ENCODE data around the gene CLMN. TPM values are rescaled to one million over a fixed set of nuclear protein-coding genes. Genes with fewer than 3 reads are reported as not detected.

Gene CLMN
- total and polyA plus RNA-seq, 9 of the 15 experiments (the other 6 are each of a cell fraction or from before 2014, with no cell fraction given), result 0.01 to 0.18 (median 0.07) TPM; not detected in 4

DNA sequence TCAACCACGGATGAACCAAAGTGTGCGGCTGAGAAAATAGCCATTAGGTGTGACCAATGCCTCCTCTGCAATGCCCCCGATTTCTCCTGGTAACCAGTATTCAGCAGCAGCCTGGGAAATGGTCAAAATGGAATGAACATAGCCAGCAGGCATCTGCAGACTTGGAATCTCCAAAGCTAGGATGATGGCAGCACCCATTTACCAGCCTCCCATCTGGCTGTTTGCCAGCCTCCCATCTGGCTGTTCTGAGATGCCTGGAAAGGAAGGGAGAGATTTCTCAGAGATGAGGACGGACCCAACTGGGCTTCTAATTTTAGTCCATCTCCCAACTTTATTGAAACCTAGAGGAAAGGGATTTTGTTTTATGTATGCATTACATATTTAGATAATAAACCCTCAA is 16.2 kb downstream of the CLMN start:
- H3K9ac ChIP-seq (ENCODE audit: insufficient read depth in 1 of 2, low read depth in 2 of 2, low read length in 2 of 2), result no peak overlapping the region
- no peak overlapping the region for H3K27ac ChIP-seq (ENCODE audit: extremely low read depth, low read depth, low read length)
- peaks cover 3 to 28% of the 10 kb centered on the region in 2 experiments; a peak in 3 of 5 replicates for H3K27me3 ChIP-seq (ENCODE audit: control insufficient read depth in 2 of 2, insufficient read depth in 2 of 2, low read length in 2 of 2)
- no peaks in the 10 kb centered on the region for H3K9me3 ChIP-seq (replicated peaks; ENCODE audit: control insufficient read depth, insufficient read depth, low read depth, low read length)
- H3K9me1 ChIP-seq (ENCODE audit: control insufficient read depth, insufficient read depth, low read length), result no peaks in the 10 kb centered on the region
- in situ Hi-C loops (cut with MboI) (no loop called here), intact Hi-C loops (cut with micrococcal nuclease) (no loop called here)
- DNase-seq (ENCODE audit: extremely low read depth in 1 of 4, low spot score in 3 of 4) (no peak), ATAC-seq (no peak), FAIRE-seq (no peak)
- no peaks in the 10 kb centered on the region for H3K36me3 ChIP-seq (ENCODE audit: control insufficient read depth, insufficient read depth, low read length)
- ChIA-PET CTCF (ENCODE audit: low intra/inter-chr PET ratio) (no interaction called here), POLR2A (no interaction called here)
- no peak overlapping the region for H2AFZ ChIP-seq (ENCODE audit: low read depth, low read length)
- H3K79me2 ChIP-seq (ENCODE audit: control insufficient read depth, insufficient read depth, low read length), result no peaks in the 10 kb centered on the region
- H3K4me1 ChIP-seq (replicated peaks in 1 of 2; ENCODE audit: control insufficient read depth in 2 of 2, insufficient read depth in 2 of 2, low read length in 2 of 2), result no peaks in the 10 kb centered on the region
- no peak overlapping the region for H3K4me3 ChIP-seq
- H3K4me2 ChIP-seq (ENCODE audit: insufficient read depth, low read length), result no peak overlapping the region
- no peaks in the 10 kb centered on the region for H4K20me1 ChIP-seq (replicated peaks; ENCODE audit: control insufficient read depth, insufficient read depth, low read length)
- BruUV-seq (replicated peaks), result no TSS peak
- WGBS (ENCODE audit: insufficient coverage, low coverage, missing lambda C conversion rate), result 0% methylated on average over 1 of the region's 4 CpGs
- TF ChIP-seq ZNF507 (tag; conservative IDR thresholded peaks at IDR 0.05), result no peak
- TF ChIP-seq BDP1 (IDR thresholded peaks at IDR 0.05; ENCODE audit: insufficient read depth, insufficient read length), result no peak
- TF ChIP-seq HNRNPLL (IDR thresholded peaks at IDR 0.05; ENCODE audit: low read depth, low read length, poor library complexity, severe bottlenecking), result no peak
- no peak for TF ChIP-seq TAF9B (IDR thresholded peaks at IDR 0.05; ENCODE audit: partially characterized antibody)
- TF ChIP-seq, protein P1, sequence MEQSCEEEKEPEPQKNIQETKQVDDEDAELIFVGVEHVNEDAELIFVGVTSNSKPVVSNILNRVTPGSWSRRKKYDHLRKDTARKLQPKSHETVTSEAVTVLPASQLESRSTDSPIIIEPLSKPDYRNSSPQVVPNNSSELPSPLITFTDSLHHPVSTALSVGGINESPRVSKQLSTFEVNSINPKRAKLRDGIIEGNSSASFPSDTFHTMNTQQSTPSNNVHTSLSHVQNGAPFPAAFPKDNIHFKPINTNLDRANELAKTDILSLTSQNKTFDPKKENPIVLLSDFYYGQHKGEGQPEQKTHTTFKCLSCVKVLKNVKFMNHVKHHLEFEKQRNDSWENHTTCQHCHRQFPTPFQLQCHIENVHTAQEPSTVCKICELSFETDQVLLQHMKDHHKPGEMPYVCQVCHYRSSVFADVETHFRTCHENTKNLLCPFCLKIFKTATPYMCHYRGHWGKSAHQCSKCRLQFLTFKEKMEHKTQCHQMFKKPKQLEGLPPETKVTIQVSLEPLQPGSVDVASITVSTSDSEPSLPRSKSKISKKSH (CRISPR knock-in tag; IDR thresholded peaks at IDR 0.05), result no peak
- TF ChIP-seq PRPF4 (IDR thresholded peaks at IDR 0.05; ENCODE audit: insufficient read depth, low read depth, low read length, poor library complexity, severe bottlenecking), result no peak
- TF ChIP-seq, protein P2, sequence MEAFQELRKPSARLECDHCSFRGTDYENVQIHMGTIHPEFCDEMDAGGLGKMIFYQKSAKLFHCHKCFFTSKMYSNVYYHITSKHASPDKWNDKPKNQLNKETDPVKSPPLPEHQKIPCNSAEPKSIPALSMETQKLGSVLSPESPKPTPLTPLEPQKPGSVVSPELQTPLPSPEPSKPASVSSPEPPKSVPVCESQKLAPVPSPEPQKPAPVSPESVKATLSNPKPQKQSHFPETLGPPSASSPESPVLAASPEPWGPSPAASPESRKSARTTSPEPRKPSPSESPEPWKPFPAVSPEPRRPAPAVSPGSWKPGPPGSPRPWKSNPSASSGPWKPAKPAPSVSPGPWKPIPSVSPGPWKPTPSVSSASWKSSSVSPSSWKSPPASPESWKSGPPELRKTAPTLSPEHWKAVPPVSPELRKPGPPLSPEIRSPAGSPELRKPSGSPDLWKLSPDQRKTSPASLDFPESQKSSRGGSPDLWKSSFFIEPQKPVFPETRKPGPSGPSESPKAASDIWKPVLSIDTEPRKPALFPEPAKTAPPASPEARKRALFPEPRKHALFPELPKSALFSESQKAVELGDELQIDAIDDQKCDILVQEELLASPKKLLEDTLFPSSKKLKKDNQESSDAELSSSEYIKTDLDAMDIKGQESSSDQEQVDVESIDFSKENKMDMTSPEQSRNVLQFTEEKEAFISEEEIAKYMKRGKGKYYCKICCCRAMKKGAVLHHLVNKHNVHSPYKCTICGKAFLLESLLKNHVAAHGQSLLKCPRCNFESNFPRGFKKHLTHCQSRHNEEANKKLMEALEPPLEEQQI (IDR thresholded peaks at IDR 0.05), result no peak
- TF ChIP-seq, protein P3, sequence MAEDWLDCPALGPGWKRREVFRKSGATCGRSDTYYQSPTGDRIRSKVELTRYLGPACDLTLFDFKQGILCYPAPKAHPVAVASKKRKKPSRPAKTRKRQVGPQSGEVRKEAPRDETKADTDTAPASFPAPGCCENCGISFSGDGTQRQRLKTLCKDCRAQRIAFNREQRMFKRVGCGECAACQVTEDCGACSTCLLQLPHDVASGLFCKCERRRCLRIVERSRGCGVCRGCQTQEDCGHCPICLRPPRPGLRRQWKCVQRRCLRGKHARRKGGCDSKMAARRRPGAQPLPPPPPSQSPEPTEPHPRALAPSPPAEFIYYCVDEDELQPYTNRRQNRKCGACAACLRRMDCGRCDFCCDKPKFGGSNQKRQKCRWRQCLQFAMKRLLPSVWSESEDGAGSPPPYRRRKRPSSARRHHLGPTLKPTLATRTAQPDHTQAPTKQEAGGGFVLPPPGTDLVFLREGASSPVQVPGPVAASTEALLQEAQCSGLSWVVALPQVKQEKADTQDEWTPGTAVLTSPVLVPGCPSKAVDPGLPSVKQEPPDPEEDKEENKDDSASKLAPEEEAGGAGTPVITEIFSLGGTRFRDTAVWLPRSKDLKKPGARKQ (CRISPR knock-in tag; IDR thresholded peaks at IDR 0.05), result no peak
- TF ChIP-seq MTF1 (CRISPR knock-in tag; IDR thresholded peaks at IDR 0.05; ENCODE audit: borderline replicate concordance), result no peak
- TF ChIP-seq ZNF12 (CRISPR knock-in tag; IDR thresholded peaks at IDR 0.05), result no peak
- no peak for TF ChIP-seq TRIM28 (IDR thresholded peaks at IDR 0.05)
- no peak for TF ChIP-seq ZNF444 (CRISPR knock-in tag; IDR thresholded peaks at IDR 0.05)
- no peak for TF ChIP-seq ZNF316 (IDR thresholded peaks at IDR 0.05)
- TF ChIP-seq, protein P4, sequence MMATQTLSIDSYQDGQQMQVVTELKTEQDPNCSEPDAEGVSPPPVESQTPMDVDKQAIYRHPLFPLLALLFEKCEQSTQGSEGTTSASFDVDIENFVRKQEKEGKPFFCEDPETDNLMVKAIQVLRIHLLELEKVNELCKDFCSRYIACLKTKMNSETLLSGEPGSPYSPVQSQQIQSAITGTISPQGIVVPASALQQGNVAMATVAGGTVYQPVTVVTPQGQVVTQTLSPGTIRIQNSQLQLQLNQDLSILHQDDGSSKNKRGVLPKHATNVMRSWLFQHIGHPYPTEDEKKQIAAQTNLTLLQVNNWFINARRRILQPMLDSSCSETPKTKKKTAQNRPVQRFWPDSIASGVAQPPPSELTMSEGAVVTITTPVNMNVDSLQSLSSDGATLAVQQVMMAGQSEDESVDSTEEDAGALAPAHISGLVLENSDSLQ (IDR thresholded peaks at IDR 0.05), result no peak
- no peak for TF ChIP-seq NFIX (CRISPR knock-in tag; IDR thresholded peaks at IDR 0.05; ENCODE audit: low read depth)
- TF ChIP-seq NEUROD1 (IDR thresholded peaks at IDR 0.05; ENCODE audit: borderline replicate concordance, low read depth, low read length, partially characterized antibody), result no peak
- TF ChIP-seq KDM2B (CRISPR knock-in tag; IDR thresholded peaks at IDR 0.05), result no peak

Measured in K562 (cell line).